ENCODE measurements around the gene ABHD10. TPM values are rescaled to one million over a fixed set of nuclear protein-coding genes. Genes with fewer than 3 reads are reported as not detected.
A peak's percentile ranks its signal among the peaks of the same experiment; 100 is the strongest.

ABHD10 gene
- total RNA-seq, 2 donors from 2014 or later, result 57.6 to 65.3 TPM

- H3K27me3 Mint-ChIP-seq (ENCODE audit: low read depth), result no peaks in the 10 kb centered on the region
- no peak overlapping the region for H3K27ac Mint-ChIP-seq
These were observed 31.8 kb downstream of the ABHD10 start for GRCh38 chr3:112010636-112011035.

DNA sequence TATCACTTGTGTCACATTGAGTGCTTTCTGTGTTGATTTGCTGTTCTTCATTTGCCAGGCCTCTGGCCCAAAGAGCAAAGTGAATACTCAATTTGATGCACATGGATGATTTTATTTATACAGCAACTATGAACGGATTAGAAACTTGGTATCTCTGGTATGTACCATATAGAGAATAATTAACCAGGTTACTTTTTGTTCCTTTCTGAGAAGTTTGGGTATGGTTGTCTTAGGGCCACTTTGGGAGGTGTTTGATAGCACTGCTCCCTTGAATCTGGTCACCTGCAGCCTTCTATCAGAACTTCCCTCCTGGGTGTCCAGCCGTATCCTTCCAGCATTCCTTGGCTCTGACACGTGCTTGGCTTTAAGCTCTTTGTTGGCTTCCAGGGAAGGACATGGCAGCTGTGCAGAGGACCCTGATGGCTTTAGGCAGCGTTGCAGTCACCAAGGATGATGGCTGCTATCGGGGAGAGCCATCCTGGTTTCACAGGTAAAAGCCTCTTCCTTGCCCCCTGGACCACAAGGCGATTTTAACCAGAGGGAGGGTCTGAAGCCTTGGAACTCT is 32.6 kb downstream of the ABHD10 start:
- H3K27ac Mint-ChIP-seq, result no peak overlapping the region

More at GRCh38 chr3:112010636-112011035, 31.8 kb downstream of the ABHD10 start:
- no peaks in the 10 kb centered on the region for H3K9me3 Mint-ChIP-seq
- no peak for DNase-seq
- no peak for ATAC-seq (replicated peaks in 1 of 2)
- H3K36me3 Mint-ChIP-seq (ENCODE audit: insufficient read depth in 2 of 2), result no peaks in the 10 kb centered on the region
- peaks cover 10% of the 10 kb centered on the region for H3K4me1 Mint-ChIP-seq (ENCODE audit: low read depth)
- no peak overlapping the region for H3K4me3 Mint-ChIP-seq

GRCh38 chr3:112012205-112012992 is 33.6 kb downstream of the ABHD10 start:
- Mint-ChIP-seq H3K4me3 (peak overlapping the region in 1 of 2 donors; percentile 2), H3K4me1 (ENCODE audit: low read depth) (peaks cover 16% of the 10 kb centered on the region), H3K27ac (no peak overlapping the region), H3K27me3 (ENCODE audit: low read depth) (no peaks in the 10 kb centered on the region), H3K36me3 (ENCODE audit: insufficient read depth in 2 of 2) (no peaks in the 10 kb centered on the region), H3K9me3 (no peaks in the 10 kb centered on the region)
- ATAC-seq (replicated peaks in 1 of 2) (no peak), DNase-seq (no peak)

More for the DNA sequence above, 32.6 kb downstream of the ABHD10 start:
- DNase-seq, result no peak
- no peaks in the 10 kb centered on the region for H3K27me3 Mint-ChIP-seq (ENCODE audit: low read depth)
- no peaks in the 10 kb centered on the region for H3K9me3 Mint-ChIP-seq
- no peak overlapping the region for H3K4me3 Mint-ChIP-seq
- peaks cover 10% of the 10 kb centered on the region for H3K4me1 Mint-ChIP-seq (ENCODE audit: low read depth)
- no peak for ATAC-seq (replicated peaks in 1 of 2)
- H3K36me3 Mint-ChIP-seq (ENCODE audit: insufficient read depth in 2 of 2), result no peaks in the 10 kb centered on the region

- DNase-seq (peak; percentile 64 to 70), ATAC-seq (replicated peaks in 1 of 2) (peak; percentile 88)
- Mint-ChIP-seq H3K4me3 (peak overlapping the region in 1 of 2 donors; percentile 31), H3K9me3 (no peaks in the 10 kb centered on the region), H3K27ac (no peak overlapping the region), H3K36me3 (ENCODE audit: insufficient read depth in 2 of 2) (no peaks in the 10 kb centered on the region), H3K4me1 (ENCODE audit: low read depth) (peaks cover 16% of the 10 kb centered on the region), H3K27me3 (ENCODE audit: low read depth) (no peaks in the 10 kb centered on the region)
These were observed 34.4 kb downstream of the ABHD10 start for GRCh38 chr3:112013058-112013783.

DNA sequence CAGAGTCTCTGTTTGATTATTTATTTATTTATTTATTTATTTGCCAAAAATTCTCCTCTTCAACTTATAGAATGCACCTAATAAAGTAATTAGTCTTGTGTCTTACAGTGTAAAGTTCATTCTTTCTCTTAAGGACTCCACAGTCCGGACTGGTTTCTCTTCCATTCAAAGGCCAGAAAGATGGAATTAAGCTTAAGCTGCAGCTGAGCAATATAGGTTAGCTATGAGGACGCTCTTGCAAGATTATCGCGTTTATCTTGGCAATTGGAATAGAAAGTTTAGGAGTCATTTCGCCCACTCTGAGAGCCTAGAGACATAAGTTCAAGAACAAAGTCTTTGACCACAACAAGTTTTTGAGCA is 34.9 kb downstream of the ABHD10 start:
- H3K4me3 Mint-ChIP-seq, result peak overlapping the region in 1 of 2 donors; percentile 31
- H3K27me3 Mint-ChIP-seq (ENCODE audit: low read depth), result no peaks in the 10 kb centered on the region
- no peaks in the 10 kb centered on the region for H3K9me3 Mint-ChIP-seq
- no peak overlapping the region for H3K27ac Mint-ChIP-seq
- DNase-seq, result no peak
- peaks cover 16% of the 10 kb centered on the region for H3K4me1 Mint-ChIP-seq (ENCODE audit: low read depth)
- ATAC-seq (replicated peaks in 1 of 2), result peak; percentile 22 to 32
- H3K36me3 Mint-ChIP-seq (ENCODE audit: insufficient read depth in 2 of 2), result no peaks in the 10 kb centered on the region

GRCh38 chr3:112017091-112017490 is 38.3 kb downstream of the ABHD10 start:
- DNase-seq (no peak), ATAC-seq (replicated peaks in 1 of 2) (no peak)
- peaks cover 16% of the 10 kb centered on the region for H3K4me1 Mint-ChIP-seq (ENCODE audit: low read depth)
- H3K4me3 Mint-ChIP-seq, result no peak overlapping the region
- no peak overlapping the region for H3K27ac Mint-ChIP-seq
- no peaks in the 10 kb centered on the region for H3K27me3 Mint-ChIP-seq (ENCODE audit: low read depth)
- H3K36me3 Mint-ChIP-seq (ENCODE audit: insufficient read depth in 2 of 2), result no peaks in the 10 kb centered on the region
- H3K9me3 Mint-ChIP-seq, result no peaks in the 10 kb centered on the region

DNA sequence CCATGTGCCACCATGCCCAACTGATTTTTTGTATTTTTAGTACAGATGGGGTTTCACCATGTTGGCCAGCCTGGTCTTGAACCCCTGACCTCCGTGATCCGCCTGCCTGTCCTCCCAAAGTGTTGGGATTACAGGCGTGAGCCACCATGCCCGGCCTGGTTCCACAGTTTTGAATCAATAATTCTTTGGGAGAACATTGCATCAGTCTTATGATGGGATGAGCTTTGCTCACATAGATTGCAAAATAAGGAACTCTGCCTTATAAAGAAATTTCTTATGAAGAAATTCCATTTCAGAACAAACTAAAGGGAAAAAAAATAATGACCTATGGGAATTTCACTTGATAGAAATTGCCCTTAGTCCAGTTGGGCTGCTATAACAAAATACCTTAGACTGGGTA is 39.9 kb downstream of the ABHD10 start:
- H3K27me3 Mint-ChIP-seq (ENCODE audit: low read depth), result no peaks in the 10 kb centered on the region
- no peak for DNase-seq
- no peaks in the 10 kb centered on the region for H3K36me3 Mint-ChIP-seq (ENCODE audit: insufficient read depth in 2 of 2)
- peaks cover 10% of the 10 kb centered on the region for H3K4me1 Mint-ChIP-seq (ENCODE audit: low read depth)
- ATAC-seq (replicated peaks in 1 of 2), result no peak
- H3K4me3 Mint-ChIP-seq, result no peak overlapping the region
- no peaks in the 10 kb centered on the region for H3K9me3 Mint-ChIP-seq
- H3K27ac Mint-ChIP-seq, result no peak overlapping the region

DNA sequence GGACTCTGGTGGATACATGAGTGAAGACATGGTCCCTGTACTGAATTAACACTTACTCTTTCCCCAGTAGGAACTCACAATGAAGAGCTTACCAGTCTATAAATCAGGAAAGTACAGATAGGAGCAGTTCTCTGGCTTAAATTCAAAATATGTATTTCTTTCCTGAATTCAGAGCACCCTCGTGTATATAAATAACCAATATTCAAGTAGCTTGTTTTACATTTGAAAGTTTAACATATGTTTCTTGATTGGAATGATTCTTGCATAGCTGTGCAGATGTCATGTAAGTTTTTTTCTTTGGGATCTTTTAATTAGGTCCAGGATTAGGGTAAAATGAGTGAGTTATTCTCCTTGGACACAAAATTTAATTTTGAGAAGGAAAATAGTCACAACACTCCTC is 40.9 kb downstream of the ABHD10 start:
- peaks cover 0 to 1% of the 10 kb centered on the region in 2 donors for H3K9me3 Mint-ChIP-seq
- H3K4me1 Mint-ChIP-seq (ENCODE audit: low read depth), result peaks cover 6% of the 10 kb centered on the region
- no peak for DNase-seq
- no peaks in the 10 kb centered on the region for H3K36me3 Mint-ChIP-seq (ENCODE audit: insufficient read depth in 2 of 2)
- ATAC-seq (replicated peaks in 1 of 2), result no peak
- no peak overlapping the region for H3K4me3 Mint-ChIP-seq
- H3K27ac Mint-ChIP-seq, result no peak overlapping the region
- H3K27me3 Mint-ChIP-seq (ENCODE audit: low read depth), result no peaks in the 10 kb centered on the region

GRCh38 chr3:112020674-112021085 is 41.9 kb downstream of the ABHD10 start:
- H3K4me1 Mint-ChIP-seq (ENCODE audit: low read depth), result peaks cover 6% of the 10 kb centered on the region
- H3K27me3 Mint-ChIP-seq (ENCODE audit: low read depth), result no peaks in the 10 kb centered on the region
- no peak overlapping the region for H3K4me3 Mint-ChIP-seq
- ATAC-seq (replicated peaks in 1 of 2), result no peak
- no peaks in the 10 kb centered on the region for H3K36me3 Mint-ChIP-seq (ENCODE audit: insufficient read depth in 2 of 2)
- H3K9me3 Mint-ChIP-seq, result peaks cover 0 to 1% of the 10 kb centered on the region in 2 donors
- H3K27ac Mint-ChIP-seq, result no peak overlapping the region
- DNase-seq, result no peak

GRCh38 chr3:112027142-112027541 is 48.3 kb downstream of the ABHD10 start:
- peaks cover 0 to 1% of the 10 kb centered on the region in 2 donors for H3K9me3 Mint-ChIP-seq
- ATAC-seq (replicated peaks in 1 of 2) (no peak), DNase-seq (no peak)
- H3K27ac Mint-ChIP-seq, result no peak overlapping the region
- no peak overlapping the region for H3K4me3 Mint-ChIP-seq
- no peaks in the 10 kb centered on the region for H3K36me3 Mint-ChIP-seq (ENCODE audit: insufficient read depth in 2 of 2)
- no peaks in the 10 kb centered on the region for H3K4me1 Mint-ChIP-seq (ENCODE audit: low read depth)
- H3K27me3 Mint-ChIP-seq (ENCODE audit: low read depth), result no peaks in the 10 kb centered on the region

GRCh38 chr3:112027826-112028225 is 49.0 kb downstream of the ABHD10 start:
- no peak overlapping the region for H3K27ac Mint-ChIP-seq
- DNase-seq, result no peak
- H3K9me3 Mint-ChIP-seq, result peaks cover 0 to 1% of the 10 kb centered on the region in 2 donors
- H3K27me3 Mint-ChIP-seq (ENCODE audit: low read depth), result no peaks in the 10 kb centered on the region
- H3K4me1 Mint-ChIP-seq (ENCODE audit: low read depth), result no peaks in the 10 kb centered on the region
- no peak overlapping the region for H3K4me3 Mint-ChIP-seq
- H3K36me3 Mint-ChIP-seq (ENCODE audit: insufficient read depth in 2 of 2), result no peaks in the 10 kb centered on the region
- no peak for ATAC-seq (replicated peaks in 1 of 2)

GRCh38 chr3:112030901-112031300 is 52.1 kb downstream of the ABHD10 start:
- no peak for DNase-seq
- H3K27me3 Mint-ChIP-seq (ENCODE audit: low read depth), result no peaks in the 10 kb centered on the region
- ATAC-seq (replicated peaks in 1 of 2), result no peak
- no peaks in the 10 kb centered on the region for H3K4me1 Mint-ChIP-seq (ENCODE audit: low read depth)
- no peak overlapping the region for H3K27ac Mint-ChIP-seq
- no peaks in the 10 kb centered on the region for H3K9me3 Mint-ChIP-seq
- H3K36me3 Mint-ChIP-seq (ENCODE audit: insufficient read depth in 2 of 2), result no peaks in the 10 kb centered on the region
- no peak overlapping the region for H3K4me3 Mint-ChIP-seq

DNA sequence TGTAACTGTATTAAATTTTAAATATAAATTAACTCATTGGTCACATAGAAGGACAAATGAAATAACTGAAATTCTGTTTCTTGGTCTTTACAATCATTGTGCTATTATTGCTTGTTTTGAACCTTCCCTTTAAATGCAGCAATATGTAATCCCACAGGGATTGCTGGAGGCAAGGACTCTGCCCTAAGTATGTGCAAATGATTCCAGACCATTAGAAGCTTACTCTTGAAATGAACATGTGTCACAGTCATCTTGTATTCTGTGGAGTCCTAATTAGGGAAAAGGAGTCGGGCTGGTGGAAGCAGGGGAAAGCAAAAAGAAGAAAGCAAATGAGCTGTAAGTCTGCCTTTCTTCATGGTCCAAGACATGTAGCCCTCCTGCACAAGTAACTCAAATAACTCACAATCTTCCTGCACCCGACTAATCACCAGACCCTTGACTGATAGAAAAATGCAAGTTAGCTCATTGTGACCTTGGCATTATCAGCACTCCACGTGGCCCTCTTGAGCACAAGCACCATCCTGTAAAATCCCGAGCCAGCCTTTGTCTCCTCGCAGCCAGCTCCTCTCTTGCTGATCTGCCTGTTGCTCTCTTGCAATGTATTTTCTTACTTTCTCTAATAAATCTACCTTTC is 53.4 kb downstream of the ABHD10 start:
- Mint-ChIP-seq H3K36me3 (ENCODE audit: insufficient read depth in 2 of 2) (no peaks in the 10 kb centered on the region), H3K4me3 (no peak overlapping the region), H3K9me3 (no peaks in the 10 kb centered on the region), H3K4me1 (ENCODE audit: low read depth) (no peaks in the 10 kb centered on the region), H3K27me3 (ENCODE audit: low read depth) (no peaks in the 10 kb centered on the region), H3K27ac (no peak overlapping the region)
- DNase-seq (no peak), ATAC-seq (replicated peaks in 1 of 2) (no peak)
